Measurements from ENCODE around the gene BET1L. TPM values are rescaled to one million over a fixed set of nuclear protein-coding genes. Genes with fewer than 3 reads are reported as not detected.
"Not testable (repeated sequence)": the region's sequence is repeated elsewhere in the genome, so short reads cannot be mapped to it uniquely, and the experiment has no call there.

Gene BET1L
- polyA plus RNA-seq, 1 donor from 2014 or later, result 44.4 TPM

GRCh38 chr11:200224-201003 is 6.8 kb downstream of the BET1L start:
- Mint-ChIP-seq H3K27me3 (no peaks in the 10 kb centered on the region), H3K27ac (no peak overlapping the region), H3K4me3 (no peak overlapping the region), H3K4me1 (peaks cover 13 to 19% (median 16%) of the 10 kb centered on the region in 3 donors), H3K36me3 (peaks cover 2% of the 10 kb centered on the region), H3K9me3 (no peaks in the 10 kb centered on the region)

GRCh38 chr11:199782-200181 is 7.4 kb downstream of the BET1L start:
- no peaks in the 10 kb centered on the region for H3K9me3 Mint-ChIP-seq
- no peaks in the 10 kb centered on the region for H3K27me3 Mint-ChIP-seq
- no peak overlapping the region for H3K27ac Mint-ChIP-seq
- peaks cover 13 to 17% (median 16%) of the 10 kb centered on the region in 3 donors for H3K4me1 Mint-ChIP-seq
- no peak overlapping the region for H3K4me3 Mint-ChIP-seq
- peaks cover 2% of the 10 kb centered on the region for H3K36me3 Mint-ChIP-seq

GRCh38 chr11:199004-199581 is 8.1 kb downstream of the BET1L start:
- Mint-ChIP-seq H3K27me3 (no peaks in the 10 kb centered on the region), H3K36me3 (peaks cover 2% of the 10 kb centered on the region), H3K27ac (peak overlapping the region in 1 of 3 donors; percentile 81)

GRCh38 chr11:198236-198806 is 8.9 kb downstream of the BET1L start:
- Mint-ChIP-seq H3K27me3 (no peaks in the 10 kb centered on the region), H3K9me3 (no peaks in the 10 kb centered on the region), H3K4me1 (peaks cover 7 to 16% (median 9%) of the 10 kb centered on the region in 3 donors), H3K4me3 (peak overlapping the region in 1 of 4 donors; percentile 54), H3K36me3 (no peaks in the 10 kb centered on the region), H3K27ac (no peak overlapping the region)

More at GRCh38 chr11:199004-199581, 8.1 kb downstream of the BET1L start:
- Mint-ChIP-seq H3K4me1 (peaks cover 12 to 16% (median 13%) of the 10 kb centered on the region in 3 donors), H3K9me3 (no peaks in the 10 kb centered on the region), H3K4me3 (no peak overlapping the region)

GRCh38 chr11:197741-198235 is 9.4 kb downstream of the BET1L start:
- no peak overlapping the region for H3K27ac Mint-ChIP-seq
- H3K4me3 Mint-ChIP-seq, result no peak overlapping the region

GRCh38 chr11:196786-197731 is 10.1 kb downstream of the BET1L start:
- H3K27ac Mint-ChIP-seq, result no peak overlapping the region
- H3K9me3 Mint-ChIP-seq, result no peaks in the 10 kb centered on the region
- peaks cover 0 to 6% (median 5%) of the 10 kb centered on the region in 3 donors for H3K4me1 Mint-ChIP-seq
- no peak overlapping the region for H3K4me3 Mint-ChIP-seq
- no peaks in the 10 kb centered on the region for H3K36me3 Mint-ChIP-seq
- no peaks in the 10 kb centered on the region for H3K27me3 Mint-ChIP-seq

More at GRCh38 chr11:197741-198235, 9.4 kb downstream of the BET1L start:
- Mint-ChIP-seq H3K36me3 (no peaks in the 10 kb centered on the region), H3K9me3 (no peaks in the 10 kb centered on the region), H3K27me3 (no peaks in the 10 kb centered on the region), H3K4me1 (peaks cover 3 to 13% (median 9%) of the 10 kb centered on the region in 3 donors)

GRCh38 chr11:193481-193880 is 13.7 kb downstream of the BET1L start:
- H3K27ac Mint-ChIP-seq, H3K4me3 Mint-ChIP-seq, H3K9me3 Mint-ChIP-seq, H3K27me3 Mint-ChIP-seq, H3K4me1 Mint-ChIP-seq, H3K36me3 Mint-ChIP-seq: not testable (repeated sequence)

GRCh38 chr11:192674-193128 is 14.5 kb downstream of the BET1L start, which contains the start of gene SCGB1C1:
SCGB1C1 (plus strand) TSS chr11:193078; CDS start chr11:193100, 22 bp downstream.
- H3K9me3 Mint-ChIP-seq, H3K4me1 Mint-ChIP-seq, H3K27me3 Mint-ChIP-seq, H3K36me3 Mint-ChIP-seq, H3K4me3 Mint-ChIP-seq, H3K27ac Mint-ChIP-seq: not testable (repeated sequence)

- H3K36me3 Mint-ChIP-seq, H3K9me3 Mint-ChIP-seq, H3K4me3 Mint-ChIP-seq: not testable (repeated sequence)
Observed at GRCh38 chr11:191490-192478, 15.4 kb downstream of the BET1L start.

GRCh38 chr11:190546-190945 is 16.7 kb downstream of the BET1L start:
- not testable (repeated sequence) for H3K27me3 Mint-ChIP-seq, H3K36me3 Mint-ChIP-seq, H3K4me1 Mint-ChIP-seq, H3K27ac Mint-ChIP-seq, H3K4me3 Mint-ChIP-seq, H3K9me3 Mint-ChIP-seq

More at GRCh38 chr11:191490-192478, 15.4 kb downstream of the BET1L start:
- not testable (repeated sequence) for H3K27ac Mint-ChIP-seq, H3K4me1 Mint-ChIP-seq, H3K27me3 Mint-ChIP-seq

- H3K9me3 Mint-ChIP-seq, H3K4me1 Mint-ChIP-seq, H3K27me3 Mint-ChIP-seq, H3K36me3 Mint-ChIP-seq, H3K27ac Mint-ChIP-seq, H3K4me3 Mint-ChIP-seq: not testable (repeated sequence)
Observed at GRCh38 chr11:189843-190311, 17.3 kb downstream of the BET1L start.

GRCh38 chr11:189200-189783 is 17.9 kb downstream of the BET1L start:
- H3K27ac Mint-ChIP-seq, H3K4me3 Mint-ChIP-seq, H3K4me1 Mint-ChIP-seq, H3K27me3 Mint-ChIP-seq, H3K9me3 Mint-ChIP-seq, H3K36me3 Mint-ChIP-seq: not testable (repeated sequence)

GRCh38 chr11:180242-180641 is 27.0 kb downstream of the BET1L start:
- H3K4me3 Mint-ChIP-seq, H3K4me1 Mint-ChIP-seq, H3K9me3 Mint-ChIP-seq, H3K36me3 Mint-ChIP-seq, H3K27ac Mint-ChIP-seq, H3K27me3 Mint-ChIP-seq: not testable (repeated sequence)
